Activated CD4-positive, CD25-positive, alpha-beta regulatory T cell treated with anti-CD3 and anti-CD28 coated beads, Interleukin-2, amount 50 U/mL, for 72 hours (primary cell): Measurements from ENCODE around the gene HPCAL1.

ENCODE experiments used
- DNase-seq: peaks from one replicate; pipeline ENCODE4 v3.0.0; 2021

HPCAL1 gene

DNA sequence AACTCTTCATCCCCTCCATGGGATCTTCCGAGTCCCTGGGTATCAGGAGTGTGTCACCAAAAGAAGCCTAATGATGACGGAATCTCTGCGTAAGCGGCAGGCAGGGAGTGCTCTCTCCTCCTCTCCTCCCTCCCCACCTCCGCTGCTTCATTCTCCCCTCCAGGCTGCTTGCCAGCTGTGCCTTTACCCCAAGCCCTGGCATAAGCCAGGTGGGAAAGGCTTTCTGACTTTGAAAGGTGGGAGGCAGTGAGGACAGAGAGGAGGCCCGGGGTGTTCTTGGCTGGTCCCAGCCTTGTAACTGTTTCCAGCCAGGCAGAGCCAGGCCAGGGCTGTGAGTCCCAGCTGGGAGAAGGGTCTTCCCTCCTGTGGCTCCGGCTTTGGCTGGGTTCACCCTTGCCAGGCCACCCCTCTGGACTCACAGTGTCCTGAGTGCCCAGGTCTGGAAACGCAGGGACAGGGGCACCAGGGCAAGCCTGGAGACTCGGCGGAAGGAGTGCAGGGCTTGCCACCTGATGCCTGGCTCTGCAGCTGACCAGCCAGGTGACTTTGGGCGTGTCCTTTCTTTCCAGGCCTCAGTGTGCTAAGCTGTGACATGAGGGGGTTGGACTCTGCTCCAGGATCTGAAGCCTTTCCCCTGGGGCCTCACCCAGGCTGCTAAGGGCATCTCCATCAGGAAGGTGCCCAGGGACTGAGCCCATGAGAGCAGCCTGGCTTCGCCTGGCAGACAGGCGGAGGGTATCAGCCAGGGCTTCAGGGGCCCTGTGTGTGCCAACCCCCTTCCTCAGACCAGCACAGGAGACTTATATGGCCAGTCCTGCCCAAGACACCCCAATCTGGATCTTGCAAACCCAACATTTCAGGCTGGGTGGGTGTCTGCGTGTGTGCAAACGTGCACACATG lies 32.7 kb upstream of the HPCAL1 start:
- DNase-seq: no peak

DNA sequence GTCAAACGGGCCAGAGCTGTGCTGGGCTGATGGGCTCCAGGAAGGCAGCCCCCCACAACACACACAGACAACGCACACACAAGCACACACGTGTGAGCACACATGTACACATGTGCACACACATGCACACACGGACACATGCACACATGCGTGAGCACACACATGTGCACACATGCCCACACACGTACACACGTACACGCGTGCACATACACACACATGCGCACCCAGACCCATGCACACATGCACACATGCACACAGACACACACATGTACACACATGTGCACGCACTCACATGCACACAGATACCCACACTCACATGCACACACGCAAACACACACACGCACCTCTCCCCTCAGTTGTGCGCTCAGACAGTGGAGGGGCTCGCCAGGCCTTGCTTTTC lies 31.2 kb upstream of the HPCAL1 start:
- DNase-seq: no peak

GRCh38 chr2:10271946-10272345 lies 30.8 kb upstream of the HPCAL1 start:
- no peak for DNase-seq

DNA sequence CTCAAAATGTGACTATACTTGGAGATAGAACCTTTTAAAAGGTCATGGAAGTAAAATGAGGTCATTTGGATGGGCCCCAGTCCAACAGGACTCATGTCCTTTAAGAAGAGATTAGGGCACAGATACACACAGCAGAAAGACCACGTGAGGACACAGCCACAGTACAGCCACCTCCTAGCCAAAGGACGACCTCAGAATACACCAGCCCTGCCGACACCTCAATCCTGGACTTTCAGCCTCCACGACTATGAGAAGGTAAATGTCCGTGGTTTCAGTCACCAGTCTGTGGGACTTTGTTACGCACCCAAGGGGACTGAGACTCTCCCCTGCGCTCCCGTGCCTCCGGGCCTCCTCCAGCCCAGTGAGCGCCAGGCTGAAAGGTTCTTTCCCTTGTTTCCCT lies 30.2 kb upstream of the HPCAL1 start:
- no peak for DNase-seq

DNA sequence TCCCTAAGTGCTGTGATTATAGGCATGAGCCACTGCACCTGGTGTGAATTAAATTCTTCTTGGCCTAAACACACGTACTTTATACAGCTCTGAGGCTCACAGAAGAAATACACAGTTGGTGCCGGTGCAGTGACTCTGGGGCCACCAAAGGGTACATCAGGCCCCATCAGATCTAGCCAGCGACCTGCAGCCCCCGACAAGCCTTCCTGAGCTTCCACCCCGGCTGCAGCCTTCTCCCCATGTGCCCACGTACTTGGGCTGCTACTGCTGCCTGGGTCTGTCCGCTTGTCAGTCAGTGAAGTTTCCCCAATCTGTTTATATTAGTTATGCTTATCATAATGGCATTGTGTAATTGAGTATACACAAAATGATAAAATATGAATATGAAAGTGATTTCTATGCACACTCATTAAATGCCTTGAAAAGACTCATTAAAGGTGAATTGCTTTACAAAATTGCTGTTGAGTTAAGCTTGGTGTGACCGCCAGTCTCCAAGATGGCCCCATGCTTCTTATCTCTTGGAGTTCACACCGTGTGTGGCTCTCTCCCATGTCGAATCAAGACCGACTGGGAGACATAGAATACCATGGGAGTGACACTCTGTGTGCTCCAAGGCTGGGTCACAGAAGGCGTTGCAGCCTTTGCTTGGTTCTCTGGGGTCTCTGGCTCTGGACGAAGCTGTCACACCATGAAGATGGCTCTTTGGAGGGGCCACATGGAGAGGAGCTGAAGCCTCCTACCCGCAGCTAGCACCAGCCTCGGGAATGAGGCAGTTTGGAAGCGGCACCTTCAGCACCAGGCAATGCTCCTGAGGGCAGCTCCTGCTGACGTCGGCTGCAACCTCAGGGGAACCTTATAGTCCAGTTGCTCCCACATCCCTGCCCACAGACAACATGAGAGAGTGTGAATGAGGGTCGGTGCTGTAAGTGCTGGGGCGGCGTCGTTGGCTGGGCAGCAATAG lies 29.2 kb upstream of the HPCAL1 start:
- DNase-seq: no peak

GRCh38 chr2:10274376-10274775 lies 28.3 kb upstream of the HPCAL1 start:
- no peak for DNase-seq

DNA sequence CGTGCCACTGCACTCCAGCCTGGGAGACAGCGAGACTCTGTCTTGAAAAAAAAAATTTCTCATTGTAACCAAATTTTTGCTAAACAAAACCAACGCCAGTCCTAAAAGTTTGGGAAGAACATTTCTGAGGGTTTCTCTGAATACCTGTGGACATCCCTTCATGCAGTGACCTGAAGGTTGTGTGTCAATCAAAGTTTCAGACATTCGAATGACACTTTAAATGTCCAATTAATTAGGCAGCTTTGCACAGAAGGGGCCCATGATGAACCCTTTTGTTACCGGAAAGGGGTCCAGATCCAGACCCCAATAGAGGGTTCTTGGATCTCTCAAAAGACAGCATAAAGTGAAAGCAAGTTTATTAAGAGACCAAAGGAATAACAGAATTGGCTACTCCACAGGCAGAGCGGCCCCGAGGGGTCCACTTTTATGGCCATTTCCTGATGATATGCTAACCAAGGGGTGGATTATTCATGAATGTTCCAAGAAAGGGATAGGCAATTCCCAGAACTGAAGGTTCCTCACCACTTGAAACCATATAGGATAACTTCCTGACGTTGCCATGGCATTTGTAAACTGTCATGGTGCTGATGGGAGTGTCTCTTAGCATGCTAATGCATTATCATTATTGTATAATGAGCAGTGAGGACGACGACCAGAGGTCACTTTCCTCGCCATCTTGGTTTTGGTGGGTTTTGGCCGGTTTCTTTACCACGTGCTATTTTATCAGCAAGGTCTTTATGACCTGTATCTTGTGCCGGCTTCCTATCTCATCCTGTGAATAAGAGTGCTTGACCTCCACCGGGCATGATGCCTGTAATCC lies 27.5 kb upstream of the HPCAL1 start:
- no peak for DNase-seq

- no peak for DNase-seq
Measured at GRCh38 chr2:10276481-10277292, 26.0 kb upstream of the HPCAL1 start.

DNA sequence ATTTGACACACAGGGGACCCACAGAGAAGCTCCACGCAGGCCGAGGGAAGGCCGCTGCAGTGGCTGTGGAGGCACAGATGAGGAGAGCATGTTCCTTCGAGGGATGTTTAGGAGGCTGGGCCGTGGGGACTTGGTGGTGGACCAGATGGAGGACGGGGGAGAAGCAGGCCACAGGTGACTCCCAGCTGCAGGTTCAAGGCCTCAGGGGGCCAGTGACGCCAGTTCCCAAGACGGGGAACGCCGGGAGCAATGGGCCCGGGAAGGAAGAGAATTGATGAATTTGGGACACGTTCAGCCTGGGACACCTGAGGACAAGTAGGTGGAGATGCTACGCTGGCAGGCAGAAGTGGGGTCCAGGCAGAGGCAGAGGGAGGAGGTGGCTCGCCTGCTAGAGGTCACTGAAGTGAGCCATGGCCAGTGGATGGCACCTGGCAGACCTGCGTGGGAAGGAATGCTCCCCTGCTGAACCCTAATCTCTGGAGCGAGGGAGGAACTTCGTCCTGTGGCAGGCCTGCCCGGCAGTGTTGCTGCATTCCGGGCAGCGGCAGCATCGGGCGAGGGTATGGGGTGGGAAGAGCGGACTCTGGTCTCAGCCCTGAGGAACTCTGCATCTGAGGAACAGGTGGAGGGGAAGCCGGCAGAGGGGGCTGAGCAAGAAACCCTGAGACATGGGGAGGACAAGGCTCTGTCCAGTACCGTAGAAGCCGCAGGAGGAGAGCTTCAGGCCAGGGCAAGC lies 25.2 kb upstream of the HPCAL1 start:
- no peak for DNase-seq

DNA sequence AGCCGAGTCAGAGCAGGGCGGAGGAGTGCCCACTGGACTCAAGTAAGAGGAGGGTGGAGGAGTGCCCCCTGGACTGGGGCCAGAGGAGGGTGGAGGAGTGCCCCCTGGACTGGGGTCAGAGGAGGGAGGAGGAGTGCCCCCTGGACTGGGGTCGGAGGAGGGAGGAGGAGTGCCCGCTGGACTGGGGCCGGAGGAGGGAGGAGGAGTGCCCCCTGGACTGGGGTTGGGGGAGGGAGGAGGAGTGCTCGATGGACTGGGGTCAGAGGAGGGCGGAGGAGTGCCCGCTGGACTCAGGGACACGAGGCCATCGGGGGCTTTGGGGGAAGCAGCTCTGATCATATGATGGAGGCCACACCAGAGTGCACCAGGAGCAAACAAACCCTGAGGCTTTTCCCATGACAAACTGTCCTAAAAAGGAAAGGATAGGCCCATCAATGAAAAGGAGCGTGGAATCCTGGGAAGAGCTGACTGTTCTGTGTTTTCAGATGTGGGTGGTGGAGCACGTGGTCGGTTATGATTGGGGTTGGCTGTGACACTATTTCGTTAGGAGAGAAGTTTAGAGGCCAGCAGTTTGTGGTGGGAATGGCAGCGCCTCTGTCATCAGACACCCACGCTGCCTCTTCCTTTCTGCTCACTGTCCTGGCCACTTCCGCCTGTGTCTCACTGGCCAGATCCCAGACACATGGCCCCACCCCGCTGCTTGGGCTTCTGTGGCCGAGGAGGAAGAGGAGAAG lies 24.5 kb upstream of the HPCAL1 start:
- no peak for DNase-seq

- no peak for DNase-seq
Measured at GRCh38 chr2:10278763-10279471, 23.8 kb upstream of the HPCAL1 start.

DNA sequence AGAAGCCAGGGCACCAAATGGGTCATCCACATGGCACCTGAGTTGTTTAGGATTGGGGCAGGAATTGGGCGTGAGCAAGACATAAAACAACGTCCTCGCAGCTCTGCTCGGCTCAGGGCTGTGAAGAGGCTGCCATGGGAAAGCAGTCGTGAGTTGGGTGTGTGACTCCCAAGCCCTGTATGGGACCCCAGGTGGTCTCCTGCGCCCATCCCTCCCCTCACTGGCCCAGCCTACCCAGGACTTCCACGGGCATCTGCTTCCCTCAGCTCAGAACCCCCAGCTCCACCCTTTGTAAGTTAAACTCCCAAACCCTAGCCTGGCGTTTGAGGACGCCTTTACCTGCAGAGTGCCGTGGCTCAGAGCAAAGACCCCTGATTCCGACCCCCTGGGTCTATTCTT lies 23.2 kb upstream of the HPCAL1 start:
- no peak for DNase-seq

GRCh38 chr2:10279946-10280463 lies 22.7 kb upstream of the HPCAL1 start:
- no peak for DNase-seq

DNA sequence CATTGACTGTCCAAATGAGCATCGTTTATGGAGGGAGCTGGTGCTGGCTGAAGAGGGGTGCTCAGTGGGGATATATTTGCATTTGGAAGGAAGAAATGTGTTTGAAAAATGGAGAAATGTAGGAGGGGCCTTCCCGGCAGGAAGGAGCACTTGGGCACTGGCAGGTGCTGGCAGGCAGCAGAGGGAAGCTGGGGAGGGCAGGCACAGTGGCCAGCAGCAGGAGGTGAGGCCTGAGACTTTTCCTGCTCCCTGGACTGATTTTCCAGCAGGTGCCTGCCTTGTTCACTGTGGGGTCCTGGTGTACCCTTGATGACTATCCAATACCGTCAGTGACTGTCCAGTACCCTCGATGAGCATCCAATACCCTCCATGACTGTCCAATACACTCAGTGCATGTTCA lies 20.8 kb upstream of the HPCAL1 start:
- no peak for DNase-seq

DNA sequence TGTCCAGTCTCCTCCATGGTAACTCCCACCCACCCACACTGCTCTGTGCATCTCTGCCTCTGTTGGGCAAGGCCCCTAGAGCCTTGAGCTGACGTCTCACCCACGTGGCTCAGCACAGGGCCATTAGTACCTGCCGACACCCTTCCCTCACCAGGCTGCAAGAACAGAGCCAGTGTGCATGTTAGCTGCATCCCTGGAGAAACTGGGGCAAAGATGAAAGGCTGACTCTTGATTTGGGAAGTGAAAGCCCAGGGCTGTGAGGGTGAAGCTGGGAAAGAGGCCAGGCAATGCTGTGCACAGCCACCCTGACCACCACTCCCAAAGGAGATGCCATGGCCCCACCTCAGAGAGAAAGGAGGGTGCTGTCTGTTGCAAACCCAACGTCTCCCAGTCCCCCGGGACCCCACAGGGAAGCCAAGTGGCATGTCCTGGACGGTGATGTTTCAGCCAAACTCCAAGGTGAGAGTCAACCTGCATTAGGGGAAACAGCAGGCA lies 20.0 kb upstream of the HPCAL1 start:
- no peak for DNase-seq

- no peak for DNase-seq
Measured at GRCh38 chr2:10283106-10284062, 19.3 kb upstream of the HPCAL1 start.

DNA sequence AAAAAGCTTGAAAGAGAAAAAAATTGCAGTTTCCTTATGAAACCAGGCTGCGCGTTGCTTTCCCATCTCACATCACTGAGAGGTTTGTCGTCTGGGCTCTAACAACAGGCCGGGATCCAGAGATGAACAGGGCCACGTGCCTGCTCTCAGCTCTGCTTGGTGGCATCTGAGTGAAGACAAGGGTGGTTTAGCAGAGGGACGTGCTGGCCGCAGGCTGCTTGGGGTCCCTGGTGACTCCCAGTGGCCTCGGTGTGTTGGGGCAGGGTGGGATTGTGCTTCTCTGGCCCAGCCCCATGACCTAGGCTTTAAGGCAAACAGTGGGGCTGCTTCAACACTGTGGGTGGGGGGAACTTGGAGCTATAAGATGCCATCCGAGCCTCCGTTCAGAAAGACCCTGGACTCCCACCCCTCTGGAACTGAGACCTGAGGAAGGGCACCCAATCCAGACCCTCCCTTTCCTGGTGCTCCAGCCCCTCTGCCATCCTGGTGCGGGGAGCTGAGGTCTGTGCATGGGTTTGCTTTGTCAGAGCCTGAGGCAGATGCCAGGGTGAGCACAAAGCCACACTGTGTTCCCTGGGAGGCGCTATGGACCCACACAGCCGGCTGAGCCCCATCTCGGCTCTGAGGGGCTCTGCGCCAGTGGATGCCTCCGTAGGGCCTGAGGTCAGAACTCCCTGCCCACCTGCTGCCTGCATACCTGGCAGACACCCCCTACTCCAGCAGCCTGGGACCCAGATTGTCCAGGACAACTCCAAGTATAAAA lies 18.4 kb upstream of the HPCAL1 start:
- DNase-seq: no peak

DNA sequence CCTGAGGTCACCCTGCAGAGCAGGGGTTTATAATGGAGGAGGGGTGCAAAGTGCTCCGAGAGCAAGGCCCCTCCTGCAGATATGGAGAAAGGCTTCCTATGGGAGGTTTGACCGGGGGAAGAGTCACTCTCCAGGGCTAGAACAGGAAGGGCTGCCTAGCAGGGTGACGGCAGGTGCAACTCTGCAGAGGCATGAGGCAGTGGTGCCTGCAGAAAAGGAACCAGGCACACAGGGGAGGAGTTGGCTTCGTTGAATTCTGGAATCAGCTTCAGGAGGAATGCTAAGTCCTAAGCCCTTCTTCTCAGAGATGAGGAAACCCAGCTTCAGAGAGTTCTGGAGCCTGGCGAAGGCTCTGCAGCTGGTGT lies 17.5 kb upstream of the HPCAL1 start:
- no peak for DNase-seq
